Fibroblast of lung (primary cell): Measurements from ENCODE around the gene ARMC6. TPM values are rescaled to one million over a fixed set of nuclear protein-coding genes. Genes with fewer than 3 reads are reported as not detected.

Experiments
- DNase-seq, 2 donors: peaks; one replicate each; pipeline versions ENCODE4 v3.0.0 to v3.0.0-alpha.2; 2010; ENCODE audit warnings: low read depth in 2 of 2
- H2AFZ ChIP-seq: 2 replicates; pipeline ENCODE4 v1.5.1; 2012; ENCODE audit warnings: low read length, control low read depth, inconsistent platforms
- H3K27ac ChIP-seq: 2 replicates; pipeline ENCODE4 v1.5.1; 2011; ENCODE audit warnings: low read length, control low read depth; ENCODE audit not compliant: insufficient read depth
- H3K27me3 ChIP-seq: 2 replicates; pipeline ENCODE4 v1.5.1; 2011; ENCODE audit warnings: mild to moderate bottlenecking, low read length; ENCODE audit not compliant: control insufficient read depth, insufficient read depth
- H3K36me3 ChIP-seq: 2 replicates; pipeline ENCODE4 v1.5.1; 2011; ENCODE audit warnings: low read length; ENCODE audit not compliant: control insufficient read depth, insufficient read depth
- H3K4me1 ChIP-seq: 2 replicates; pipeline ENCODE4 v1.5.1; 2011; ENCODE audit warnings: low read length; ENCODE audit not compliant: control insufficient read depth, insufficient read depth; ENCODE audit errors: extremely low read depth
- H3K4me2 ChIP-seq: 2 replicates; pipeline ENCODE4 v1.5.1; 2011; ENCODE audit warnings: low read length, control low read depth; ENCODE audit not compliant: insufficient read depth; ENCODE audit errors: extremely low read depth
- H3K4me3 ChIP-seq, 4 experiments: fragments of 200-600 bp in 1 of 4; sonication (generic) in 1 of 4; replicated peaks in 1 of 4; 2 replicates each; pipeline ENCODE4 v1.5.1; 2011 to 2016; ENCODE audit warnings: low read length in 4 of 4, low read depth in 3 of 4, mild to moderate bottlenecking in 3 of 4, control low read depth in 2 of 4, inconsistent platforms in 1 of 4, mixed read lengths in 1 of 4; ENCODE audit not compliant: insufficient read depth in 1 of 4; ENCODE audit errors: control extremely low read depth in 1 of 4
- H3K79me2 ChIP-seq: 2 replicates; pipeline ENCODE4 v1.5.1; 2012; ENCODE audit warnings: mild to moderate bottlenecking, low read length, inconsistent platforms; ENCODE audit not compliant: control insufficient read depth, insufficient read depth
- H3K9ac ChIP-seq: 2 replicates; pipeline ENCODE4 v1.5.1; 2011; ENCODE audit warnings: mild to moderate bottlenecking, low read length, control low read depth; ENCODE audit not compliant: insufficient read depth
- H3K9me3 ChIP-seq: 2 replicates; pipeline ENCODE4 v1.5.1; 2012; ENCODE audit warnings: low read depth, low read length; ENCODE audit not compliant: control insufficient read depth, insufficient read depth
- H4K20me1 ChIP-seq: 2 replicates; pipeline ENCODE4 v1.5.1; 2011; ENCODE audit warnings: low read length; ENCODE audit not compliant: control insufficient read depth, insufficient read depth; ENCODE audit errors: extremely low read depth
- EZH2 ChIP-seq: IDR thresholded peaks from 2 replicates; pipeline ENCODE4 v1.5.1; 2012; ENCODE audit warnings: low read length, control low read depth, mild to moderate bottlenecking; ENCODE audit errors: missing control alignments
- polyA plus RNA-seq, 2 donors: library from polyadenylated mRNA; depleted of rRNA in 1 of 2; stranded (reverse) in 1 of 2; unstranded in 1 of 2; fragments of >200 nt; gene quantifications; 2 replicates each; pipeline ENCODE4 v1.2.1, GENCODE V29; 2011 to 2012; ENCODE audit warnings: missing spikeins in 1 of 2
- total RNA-seq: library from RNA; depleted of rRNA; stranded (reverse); fragments of >200 nt; gene quantifications from 2 replicates; pipeline ENCODE4 v1.2.1, GENCODE V29; 2014
- TF ChIP-seq, protein P1 (sequence below), 2 donors: IDR thresholded peaks in 1 of 2; conservative IDR thresholded peaks in 1 of 2; 1 replicate in 1 of 2; 2 replicates in 1 of 2; pipeline ENCODE4 v1.5.1; 2011 to 2012; ENCODE audit warnings: low read length in 2 of 2, control low read depth in 1 of 2, inconsistent platforms in 1 of 2, low read depth in 1 of 2, mild to moderate bottlenecking in 1 of 2

The ARMC6 gene
- total and polyA plus RNA-seq, 2 donors (not counting 1 experiment from before 2014, with no cell fraction given) = 14.0 to 35.8 TPM

DNA sequence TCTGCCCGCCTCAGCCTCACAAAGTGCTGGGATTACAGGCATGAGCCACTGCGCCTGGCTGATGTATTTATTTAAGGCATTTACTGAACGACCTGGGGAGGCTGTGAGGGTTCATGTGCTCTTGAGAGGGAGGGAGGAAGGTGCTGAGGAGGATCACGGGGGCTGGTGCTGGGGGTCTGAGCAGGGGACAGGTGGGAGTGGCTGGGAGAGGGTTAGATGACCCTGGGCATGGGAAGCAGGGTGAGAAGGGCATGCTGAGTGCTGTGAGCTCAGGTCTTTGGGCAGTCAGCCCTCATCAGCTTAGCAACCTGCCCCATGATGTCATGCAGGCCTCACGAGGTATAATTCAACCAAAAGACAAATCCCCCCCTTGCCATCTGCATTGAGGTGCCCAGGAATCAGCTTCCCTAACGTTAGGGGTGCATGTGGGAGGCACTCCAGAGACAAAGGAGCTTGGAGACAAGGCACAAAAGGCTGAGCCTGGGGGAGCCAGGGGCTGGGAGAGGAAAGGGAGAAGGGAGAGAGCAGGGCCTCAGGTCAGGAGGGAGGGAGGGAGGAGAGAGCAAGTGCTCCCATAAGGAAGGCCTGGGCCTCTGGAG, 36.5 kb upstream of the ARMC6 start:
- no peaks in the 10 kb centered on the region for H3K27me3 ChIP-seq
- no peak overlapping the region for H3K4me3 ChIP-seq
- H2AFZ ChIP-seq = no peak overlapping the region
- DNase-seq = no peak
- no peak overlapping the region for H3K4me2 ChIP-seq
- no peaks in the 10 kb centered on the region for H3K9me3 ChIP-seq
- no peak overlapping the region for H3K27ac ChIP-seq
- H3K9ac ChIP-seq = no peak overlapping the region
- TF ChIP-seq EZH2 = no peak
- TF ChIP-seq, protein P1, sequence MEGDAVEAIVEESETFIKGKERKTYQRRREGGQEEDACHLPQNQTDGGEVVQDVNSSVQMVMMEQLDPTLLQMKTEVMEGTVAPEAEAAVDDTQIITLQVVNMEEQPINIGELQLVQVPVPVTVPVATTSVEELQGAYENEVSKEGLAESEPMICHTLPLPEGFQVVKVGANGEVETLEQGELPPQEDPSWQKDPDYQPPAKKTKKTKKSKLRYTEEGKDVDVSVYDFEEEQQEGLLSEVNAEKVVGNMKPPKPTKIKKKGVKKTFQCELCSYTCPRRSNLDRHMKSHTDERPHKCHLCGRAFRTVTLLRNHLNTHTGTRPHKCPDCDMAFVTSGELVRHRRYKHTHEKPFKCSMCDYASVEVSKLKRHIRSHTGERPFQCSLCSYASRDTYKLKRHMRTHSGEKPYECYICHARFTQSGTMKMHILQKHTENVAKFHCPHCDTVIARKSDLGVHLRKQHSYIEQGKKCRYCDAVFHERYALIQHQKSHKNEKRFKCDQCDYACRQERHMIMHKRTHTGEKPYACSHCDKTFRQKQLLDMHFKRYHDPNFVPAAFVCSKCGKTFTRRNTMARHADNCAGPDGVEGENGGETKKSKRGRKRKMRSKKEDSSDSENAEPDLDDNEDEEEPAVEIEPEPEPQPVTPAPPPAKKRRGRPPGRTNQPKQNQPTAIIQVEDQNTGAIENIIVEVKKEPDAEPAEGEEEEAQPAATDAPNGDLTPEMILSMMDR (conservative IDR thresholded peaks at IDR 0.05 in 1 of 2, IDR thresholded peaks at IDR 0.05 in 1 of 2; ENCODE audit: low read depth in 1 of 2, low read length in 2 of 2) = no peak
- no peaks in the 10 kb centered on the region for H3K79me2 ChIP-seq
- H4K20me1 ChIP-seq = no peaks in the 10 kb centered on the region
- H3K36me3 ChIP-seq = peaks cover 30% of the 10 kb centered on the region
- peaks cover 10% of the 10 kb centered on the region for H3K4me1 ChIP-seq

DNA sequence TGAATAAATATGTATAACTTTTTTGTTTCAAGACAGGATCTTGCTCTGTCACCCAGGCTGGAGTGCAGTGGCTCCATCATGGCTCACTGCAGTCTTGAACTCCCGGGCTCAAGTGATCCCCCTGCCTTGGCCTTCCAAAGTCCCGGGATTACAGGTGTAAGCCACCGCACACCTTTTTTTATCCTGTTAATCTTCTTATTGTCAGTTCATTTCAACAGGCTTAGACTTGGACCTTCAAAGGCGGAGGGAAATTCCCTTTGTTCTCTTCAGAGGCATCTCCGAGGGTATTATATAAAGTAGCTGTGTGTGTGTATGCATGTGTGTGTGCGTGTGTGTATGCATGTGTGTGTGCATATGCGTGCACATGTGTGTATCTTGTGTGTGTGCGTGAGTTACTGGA, 35.1 kb upstream of the ARMC6 start:
- Histone ChIP-seq H3K9ac (no peak overlapping the region), H3K79me2 (no peaks in the 10 kb centered on the region), H3K36me3 (peaks cover 30% of the 10 kb centered on the region), H3K27ac (no peak overlapping the region), H2AFZ (no peak overlapping the region), H3K27me3 (no peaks in the 10 kb centered on the region), H3K9me3 (no peaks in the 10 kb centered on the region), H4K20me1 (no peaks in the 10 kb centered on the region), H3K4me2 (no peak overlapping the region), H3K4me3 (no peak overlapping the region), H3K4me1 (peaks cover 10% of the 10 kb centered on the region)
- no peak for TF ChIP-seq EZH2
- TF ChIP-seq, protein P1 (conservative IDR thresholded peaks at IDR 0.05 in 1 of 2, IDR thresholded peaks at IDR 0.05 in 1 of 2; ENCODE audit: low read depth in 1 of 2, low read length in 2 of 2) = no peak
- no peak for DNase-seq

DNA sequence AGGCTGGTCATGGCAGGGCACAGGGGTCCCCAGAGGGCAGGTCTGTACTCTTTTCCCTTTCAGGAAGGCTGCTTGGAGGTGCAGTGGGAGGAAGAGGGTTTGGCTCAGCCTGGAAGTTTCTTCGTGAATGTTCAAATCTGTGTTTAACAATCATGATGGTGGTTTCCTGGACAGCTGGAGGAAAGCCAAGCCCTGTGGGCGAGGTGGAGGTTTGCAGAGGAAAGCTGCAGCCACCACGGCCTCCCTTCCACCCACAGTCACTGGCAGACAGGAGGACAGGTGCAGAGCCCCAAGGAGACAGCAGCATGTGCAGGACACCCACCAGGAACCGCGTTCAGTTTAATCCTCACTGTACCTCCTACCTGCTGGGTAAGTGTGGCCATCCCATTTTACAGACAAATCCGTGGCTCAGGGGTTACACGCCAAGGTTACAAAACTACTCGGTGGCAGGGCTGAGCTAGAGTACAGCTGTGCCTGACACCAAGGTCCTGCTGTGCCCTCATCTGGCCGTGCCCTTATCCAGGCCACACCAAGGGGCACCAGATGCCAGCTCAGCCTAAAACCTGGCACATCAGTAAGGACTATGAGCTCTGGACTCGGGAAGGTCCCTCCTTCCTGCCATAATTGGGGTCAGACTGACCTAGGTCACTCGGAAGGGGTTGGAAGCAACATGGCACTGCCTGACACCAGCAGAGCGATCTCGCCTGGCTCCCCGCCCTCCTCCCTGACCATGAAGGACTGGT, 34.2 kb upstream of the ARMC6 start:
- TF ChIP-seq, protein P1 (conservative IDR thresholded peaks at IDR 0.05 in 1 of 2, IDR thresholded peaks at IDR 0.05 in 1 of 2; ENCODE audit: low read depth in 1 of 2, low read length in 2 of 2) = no peak
- TF ChIP-seq EZH2 = no peak
- no peak overlapping the region for H3K9ac ChIP-seq
- DNase-seq = peak in 1 of 2 donors; percentile 53
- H4K20me1 ChIP-seq = no peaks in the 10 kb centered on the region
- H3K27me3 ChIP-seq = no peaks in the 10 kb centered on the region
- no peaks in the 10 kb centered on the region for H3K9me3 ChIP-seq
- peaks cover 31% of the 10 kb centered on the region for H3K36me3 ChIP-seq
- no peak overlapping the region for H3K27ac ChIP-seq
- no peak overlapping the region for H2AFZ ChIP-seq
- H3K4me1 ChIP-seq = peaks cover 10% of the 10 kb centered on the region
- no peak overlapping the region for H3K4me3 ChIP-seq
- no peak overlapping the region for H3K4me2 ChIP-seq
- no peaks in the 10 kb centered on the region for H3K79me2 ChIP-seq
